H1 (cell line): ENCODE data around the gene CLDN34. TPM values are rescaled to one million over a fixed set of nuclear protein-coding genes. Genes with fewer than 3 reads are reported as not detected.

Source experiments
- CTCF ChIA-PET: fragments of 300-600 bp; sonication (Branson Sonifier 250); formaldehyde crosslinking; loops from one replicate; lab custom pipeline; 2021; ENCODE audit not compliant: partially characterized antibody; lab: Charles Lee
- POLR2A ChIA-PET: fragments of 300-600 bp; sonication (Branson Sonifier 250); formaldehyde crosslinking; loops from one replicate; lab custom pipeline; 2021; ENCODE audit warnings: inconsistent platforms; ENCODE audit not compliant: partially characterized antibody; lab: Charles Lee
- DNase-seq, 2 experiments: peaks; one replicate each; pipeline versions ENCODE4 v3.0.0 to v3.0.0-alpha.2; 2010 to 2022; ENCODE audit warnings: low spot score in 2 of 2, low read depth in 1 of 2, mixed read lengths in 1 of 2
- FAIRE-seq: peaks from 2 replicates; lab custom pipeline; 2011; peaks lifted over from hg19 to GRCh38; lab: Jason Lieb, UNC
- H2AFZ ChIP-seq: 2 replicates; pipeline ENCODE4 v1.8.1; 2012; ENCODE audit warnings: low read length, inconsistent platforms
- H2AK5ac ChIP-seq: 2 replicates; pipeline ENCODE4 v1.6.1; 2013; ENCODE audit warnings: low read depth, low read length
- H2BK120ac ChIP-seq: replicated peaks from 2 replicates; pipeline ENCODE3; 2013; ENCODE audit warnings: low read depth, low read length, inconsistent platforms
- H2BK12ac ChIP-seq: 2 replicates; pipeline ENCODE4 v1.6.1; 2013; ENCODE audit warnings: low read depth, low read length
- H2BK15ac ChIP-seq: 2 replicates; pipeline ENCODE4 v1.6.1; 2013; ENCODE audit warnings: low read length
- H2BK20ac ChIP-seq: 2 replicates; pipeline ENCODE4 v1.6.1; 2013; ENCODE audit warnings: low read length
- H2BK5ac ChIP-seq: 2 replicates; pipeline ENCODE4 v1.6.1; 2013; ENCODE audit warnings: low read depth, low read length
- H3K14ac ChIP-seq: 2 replicates; pipeline ENCODE4 v1.6.1; 2013; ENCODE audit warnings: inconsistent platforms; ENCODE audit not compliant: insufficient read length
- H3K18ac ChIP-seq: 2 replicates; pipeline ENCODE4 v1.6.1; 2013; ENCODE audit warnings: low read length; ENCODE audit errors: extremely low read depth
- H3K23ac ChIP-seq: 2 replicates; pipeline ENCODE4 v1.6.1; 2013; ENCODE audit warnings: inconsistent platforms; ENCODE audit not compliant: insufficient read length
- H3K23me2 ChIP-seq: 2 replicates; pipeline ENCODE4 v1.6.1; 2013; ENCODE audit warnings: low read depth, low read length
- H3K27ac ChIP-seq: 2 replicates; pipeline ENCODE4 v1.6.1; 2011; ENCODE audit warnings: low read depth, low read length, inconsistent platforms
- H3K27me3 ChIP-seq, 4 experiments: replicated peaks in 1 of 4; 1 replicate in 1 of 4; 2 replicates in 3 of 4; pipeline versions ENCODE4 v1.6.1 to v1.8.1; 2011 to 2013; ENCODE audit warnings: low read length in 3 of 4, mild to moderate bottlenecking in 3 of 4, inconsistent platforms in 2 of 4, mixed read lengths in 2 of 4, moderate library complexity in 1 of 4; ENCODE audit not compliant: control insufficient read depth in 3 of 4, insufficient read depth in 3 of 4; ENCODE audit errors: extremely low read depth in 1 of 4
- H3K36me3 ChIP-seq, 4 experiments: 2 replicates each; pipeline versions ENCODE4 v1.6.1 to v1.8.1; 2011 to 2013; ENCODE audit warnings: mild to moderate bottlenecking in 4 of 4, low read length in 3 of 4, moderate library complexity in 2 of 4, control low read depth in 1 of 4, inconsistent platforms in 1 of 4; ENCODE audit not compliant: insufficient read depth in 4 of 4, control insufficient read depth in 2 of 4
- H3K4ac ChIP-seq: replicated peaks from 2 replicates; pipeline ENCODE3; 2013; ENCODE audit warnings: low read length, low read depth, mixed read lengths, inconsistent platforms; ENCODE audit not compliant: insufficient read length
- H3K4me1 ChIP-seq, 4 experiments: replicated peaks in 1 of 4; 1 replicate in 1 of 4; 2 replicates in 3 of 4; pipeline versions ENCODE4 v1.6.1 to v1.8.1; 2011 to 2013; ENCODE audit warnings: low read length in 3 of 4, inconsistent platforms in 2 of 4, mixed read lengths in 1 of 4; ENCODE audit not compliant: insufficient read depth in 4 of 4, control insufficient read depth in 3 of 4
- H3K4me2 ChIP-seq, 2 experiments: 2 replicates each; pipeline versions ENCODE4 v1.6.1 to v1.8.1; 2011 to 2013; ENCODE audit warnings: low read depth in 2 of 2, low read length in 2 of 2, control low read depth in 1 of 2, inconsistent platforms in 1 of 2, mild to moderate bottlenecking in 1 of 2; ENCODE audit not compliant: insufficient read depth in 1 of 2
- H3K4me3 ChIP-seq, 4 experiments: fragments of 200-600, 300-600 bp in 1 of 4; sonication (generic), shearing (Covaris generic), sonication (Bioruptor Twin) in 1 of 4; 2 replicates each; pipeline versions ENCODE4 v1.5.1 to v1.8.1; 2011 to 2016; ENCODE audit warnings: low read length in 4 of 4, low read depth in 3 of 4, control low read depth in 2 of 4, inconsistent platforms in 2 of 4, mild to moderate bottlenecking in 2 of 4, mixed read lengths in 1 of 4, moderate library complexity in 1 of 4; ENCODE audit not compliant: insufficient read depth in 2 of 4; ENCODE audit errors: extremely low read depth in 1 of 4
- H3K56ac ChIP-seq: replicated peaks from 2 replicates; pipeline ENCODE3; 2013; ENCODE audit warnings: low read depth, mild to moderate bottlenecking, mixed read lengths, low read length, inconsistent platforms; ENCODE audit not compliant: insufficient read length
- H3K79me1 ChIP-seq: 2 replicates; pipeline ENCODE4 v1.6.1; 2013; ENCODE audit warnings: low read depth, low read length, control low read depth
- H3K79me2 ChIP-seq, 2 experiments: 2 replicates each; pipeline versions ENCODE4 v1.6.1 to v1.8.1; 2012 to 2013; ENCODE audit warnings: low read length in 2 of 2, mild to moderate bottlenecking in 2 of 2, inconsistent platforms in 1 of 2; ENCODE audit not compliant: insufficient read depth in 2 of 2, control insufficient read depth in 1 of 2
- H3K9ac ChIP-seq, 4 experiments: replicated peaks in 1 of 4; 1 replicate in 1 of 4; 2 replicates in 3 of 4; pipeline versions ENCODE4 v1.6.1 to v1.8.1; 2011 to 2013; ENCODE audit warnings: low read depth in 3 of 4, low read length in 3 of 4, control low read depth in 2 of 4, mild to moderate bottlenecking in 2 of 4, moderate library complexity in 2 of 4, inconsistent platforms in 1 of 4; ENCODE audit errors: extremely low read depth in 1 of 4
- H3K9me3 ChIP-seq, 2 experiments: 2 replicates each; pipeline versions ENCODE4 v1.6.1 to v1.8.1; 2012 to 2013; ENCODE audit warnings: mild to moderate bottlenecking in 2 of 2, moderate library complexity in 2 of 2, control low read depth in 1 of 2, inconsistent platforms in 1 of 2, low read depth in 1 of 2, low read length in 1 of 2, mixed read lengths in 1 of 2; ENCODE audit not compliant: insufficient read depth in 2 of 2
- H4K20me1 ChIP-seq, 2 experiments: replicated peaks in 1 of 2; 2 replicates each; pipeline versions ENCODE3 to v1.8.1; 2011 to 2013; ENCODE audit warnings: inconsistent platforms in 2 of 2, low read length in 2 of 2, mild to moderate bottlenecking in 1 of 2; ENCODE audit not compliant: insufficient read depth in 2 of 2, control insufficient read depth in 1 of 2
- H4K5ac ChIP-seq: 2 replicates; pipeline ENCODE4 v1.6.1; 2013; ENCODE audit warnings: low read length, low read depth, mixed read lengths, inconsistent platforms; ENCODE audit not compliant: insufficient read length
- H4K8ac ChIP-seq: 2 replicates; pipeline ENCODE4 v1.8.0; 2013; ENCODE audit warnings: mild to moderate bottlenecking, moderate library complexity, low read length, inconsistent platforms; ENCODE audit not compliant: insufficient read depth; ENCODE audit errors: extremely low read depth
- H4K91ac ChIP-seq: replicated peaks from 2 replicates; pipeline ENCODE3; 2013; ENCODE audit warnings: low read length, mixed read lengths, inconsistent platforms; ENCODE audit not compliant: insufficient read length
- NRF1 ChIP-seq: IDR thresholded peaks from 2 replicates; pipeline ENCODE4 v1.6.1; 2011; ENCODE audit warnings: mild to moderate bottlenecking, low read depth, low read length, improper control_type of control experiment
- SIN3A ChIP-seq, 2 experiments: IDR thresholded peaks in 1 of 2; conservative IDR thresholded peaks in 1 of 2; 2 replicates each; pipeline ENCODE4 v1.6.1; 2011 to 2012; ENCODE audit warnings: low read length in 2 of 2, improper control_type of control experiment in 1 of 2, low read depth in 1 of 2, mild to moderate bottlenecking in 1 of 2
- SP2 ChIP-seq: IDR thresholded peaks from 2 replicates; pipeline ENCODE4 v1.6.1; 2012; ENCODE audit warnings: mild to moderate bottlenecking, low read length, inconsistent platforms
- TAF7 ChIP-seq: optimal IDR thresholded peaks from 2 replicates; pipeline ENCODE3; 2011; ENCODE audit warnings: low read depth, mild to moderate bottlenecking, inconsistent platforms, low read length, moderate library complexity, borderline replicate concordance
- WGBS, 2 experiments: shearing (Covaris generic) in 1 of 2; methylation state at CpG; one replicate each; pipeline versions ENCODE4 v1.1.6 to v1.1.7; 2013 to 2015; ENCODE audit warnings: low lambda C conversion rate in 2 of 2, mixed read lengths in 2 of 2, inconsistent platforms in 1 of 2, low coverage in 1 of 2, missing lambda C conversion rate in 1 of 2; ENCODE audit not compliant: insufficient replicate concordance in 2 of 2, insufficient coverage in 1 of 2, insufficient read length in 1 of 2; ENCODE audit errors: extremely low coverage in 1 of 2, missing lambda C conversion rate in 1 of 2; 5-methylcytosine and 5-hydroxymethylcytosine counted together
- polyA plus RNA-seq, 7 experiments: library from polyadenylated mRNA; depleted of rRNA in 3 of 7; stranded (reverse) in 5 of 7; unstranded in 2 of 7; fragments of >200 nt in 5 of 7; fragments of 200-250 nt in 2 of 7; gene quantifications; 1 replicate in 5 of 7; 2 replicates in 1 of 7; 4 replicates in 1 of 7; pipeline versions ENCODE4 v1.2.1 to v1.2.3, GENCODE V29; 2011 to 2013; ENCODE audit warnings: missing spikeins in 2 of 7, mixed read lengths in 2 of 7
- total RNA-seq: library from RNA; stranded (reverse); fragmentation: NEBNext Ultra II Directional; extraction: Animal tissue kit (Norgen Biotek cat#: 25700); gene quantifications from 2 replicates; pipeline ENCODE4 v1.2.1, GENCODE V29; 2021
- TF ChIP-seq, protein P1 (sequence below), 3 experiments: IDR thresholded peaks; 1 replicate in 2 of 3; 2 replicates in 1 of 3; pipeline versions ENCODE4 v1.5.1 to v1.6.1; 2011; ENCODE audit warnings: low read length in 3 of 3, mild to moderate bottlenecking in 3 of 3, inconsistent platforms in 2 of 3, low read depth in 1 of 3, moderate library complexity in 1 of 3; ENCODE audit not compliant: insufficient read depth in 1 of 3; ENCODE audit errors: control extremely low read depth in 1 of 3

Gene CLDN34
- total and polyA plus RNA-seq, 2 of the 8 experiments (the other 6 are each of a cell fraction or from before 2014, with no cell fraction given): 0.26 to 0.50 TPM

DNA sequence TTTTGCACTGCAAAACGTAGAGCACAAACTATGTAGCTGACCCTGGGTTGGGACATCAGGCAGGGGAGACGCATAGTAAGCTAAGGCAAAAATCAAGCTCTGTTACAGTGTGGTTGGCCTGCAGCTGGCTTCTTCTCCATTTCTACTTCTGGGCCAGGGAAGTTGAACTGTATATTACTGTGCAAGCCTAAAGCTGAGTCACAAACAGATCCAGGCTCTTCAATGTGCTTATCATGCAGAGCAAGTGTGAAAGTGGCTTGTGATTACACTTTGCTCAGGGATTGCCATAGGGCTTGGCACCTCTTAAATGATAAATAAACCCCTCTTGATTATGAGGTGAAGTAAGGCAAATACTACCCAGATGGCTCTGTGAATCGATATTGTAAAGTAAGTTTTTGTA, 40.5 kb downstream of the CLDN34 start:
- no peak for TF ChIP-seq SIN3A (conservative IDR thresholded peaks at IDR 0.05 in 1 of 2, IDR thresholded peaks at IDR 0.05 in 1 of 2; ENCODE audit: low read depth in 1 of 2, low read length in 2 of 2)
- TF ChIP-seq TAF7: no peak
- TF ChIP-seq, protein P1, sequence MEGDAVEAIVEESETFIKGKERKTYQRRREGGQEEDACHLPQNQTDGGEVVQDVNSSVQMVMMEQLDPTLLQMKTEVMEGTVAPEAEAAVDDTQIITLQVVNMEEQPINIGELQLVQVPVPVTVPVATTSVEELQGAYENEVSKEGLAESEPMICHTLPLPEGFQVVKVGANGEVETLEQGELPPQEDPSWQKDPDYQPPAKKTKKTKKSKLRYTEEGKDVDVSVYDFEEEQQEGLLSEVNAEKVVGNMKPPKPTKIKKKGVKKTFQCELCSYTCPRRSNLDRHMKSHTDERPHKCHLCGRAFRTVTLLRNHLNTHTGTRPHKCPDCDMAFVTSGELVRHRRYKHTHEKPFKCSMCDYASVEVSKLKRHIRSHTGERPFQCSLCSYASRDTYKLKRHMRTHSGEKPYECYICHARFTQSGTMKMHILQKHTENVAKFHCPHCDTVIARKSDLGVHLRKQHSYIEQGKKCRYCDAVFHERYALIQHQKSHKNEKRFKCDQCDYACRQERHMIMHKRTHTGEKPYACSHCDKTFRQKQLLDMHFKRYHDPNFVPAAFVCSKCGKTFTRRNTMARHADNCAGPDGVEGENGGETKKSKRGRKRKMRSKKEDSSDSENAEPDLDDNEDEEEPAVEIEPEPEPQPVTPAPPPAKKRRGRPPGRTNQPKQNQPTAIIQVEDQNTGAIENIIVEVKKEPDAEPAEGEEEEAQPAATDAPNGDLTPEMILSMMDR (IDR thresholded peaks at IDR 0.05; ENCODE audit: control extremely low read depth in 1 of 3, insufficient read depth in 1 of 3, low read depth in 1 of 3, low read length in 3 of 3): no peak
- TF ChIP-seq SP2: no peak
- TF ChIP-seq NRF1: no peak
- FAIRE-seq: no peak
- H3K18ac ChIP-seq: no peak overlapping the region

More for the DNA sequence above, 40.5 kb downstream of the CLDN34 start:
- Histone ChIP-seq H3K36me3 (no peaks in the 10 kb centered on the region), H3K23ac (no peak overlapping the region), H3K4ac (no peak overlapping the region), H2BK20ac (no peak overlapping the region), H2BK5ac (no peak overlapping the region), H2AFZ (no peak overlapping the region), H2AK5ac (no peak overlapping the region), H2BK12ac (no peak overlapping the region), H4K5ac (no peak overlapping the region), H4K8ac (no peak overlapping the region), H3K56ac (no peak overlapping the region), H2BK120ac (no peak overlapping the region), H4K20me1 (no peaks in the 10 kb centered on the region), H3K23me2 (no peaks in the 10 kb centered on the region), H3K27ac (no peak overlapping the region), H4K91ac (no peak overlapping the region), H3K9me3 (no peaks in the 10 kb centered on the region), H3K9ac (no peak overlapping the region), H3K27me3 (no peaks in the 10 kb centered on the region), H2BK15ac (no peak overlapping the region), H3K4me3 (no peak overlapping the region), H3K79me2 (no peaks in the 10 kb centered on the region), H3K79me1 (no peaks in the 10 kb centered on the region), H3K4me1 (peaks cover 0 to 19% (median 6%) of the 10 kb centered on the region in 4 experiments; a peak in 4 of 7 replicates), H3K4me2 (no peak overlapping the region), H3K14ac (no peak overlapping the region)
- POLR2A ChIA-PET: no interaction called here
- CTCF ChIA-PET: interaction anchor here (2.4 kb wide), 1 partner anchor 112 kb away, joined by 11 read pairs; no protein-coding TSS in a partner anchor
- 91% methylated on average over 3 of the region's 3 CpGs; no CpG with 5 or more reads in 1 of the 2 experiments for WGBS, 2 experiments
- DNase-seq: no peak
